DOHH2 (cell line): ENCODE results near the gene RGS17.

Experiments used
- CTCF ChIP-seq: fragments of 200-600 bp; sonication (generic); IDR thresholded peaks from one replicate; pipeline ENCODE4 v1.5.1; 2014; ENCODE audit warnings: antibody characterized with exemption, mild to moderate bottlenecking, low read depth, low read length; ENCODE audit not compliant: poor library complexity, severe bottlenecking
- EZH2phosphoT487 ChIP-seq: fragments of 200-600 bp; sonication (generic); IDR thresholded peaks from 2 replicates; pipeline ENCODE4 v1.6.1; 2017; ENCODE audit warnings: borderline replicate concordance, mild to moderate bottlenecking, antibody characterized with exemption, low read length, moderate library complexity, mixed read lengths

DNA sequence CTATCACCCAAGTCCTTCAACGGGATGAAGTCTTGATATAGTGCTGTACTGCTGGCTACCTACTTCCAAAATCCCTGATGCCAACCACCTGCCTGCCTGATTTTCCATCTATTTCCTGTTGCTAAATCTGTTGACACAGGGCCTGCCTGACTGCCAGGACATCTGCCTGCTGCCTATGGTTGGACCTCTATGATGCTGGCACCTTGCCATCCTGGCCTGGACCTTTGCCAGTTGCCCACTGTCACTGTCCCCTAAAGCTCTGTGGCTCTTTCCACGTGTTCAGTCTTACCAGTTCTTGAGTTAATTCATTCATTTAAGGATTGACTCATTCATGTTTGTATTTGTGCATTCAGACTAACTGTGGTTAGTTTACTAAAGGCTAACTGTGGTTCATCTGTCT, 9.2 kb upstream of the RGS17 start:
- TF ChIP-seq EZH2phosphoT487 (no peak), CTCF (no peak)
